Stimulated activated CD8-positive, alpha-beta memory T cell treated with anti-CD3 and anti-CD28 coated beads, Interleukin-15, amount 100 ng/mL, for 4 hours (primary cell): ENCODE measurements around the gene LSM3.
A peak's percentile ranks its signal among the peaks of the same experiment; 100 is the strongest.

Source experiments
- DNase-seq, 2 donors: peaks; one replicate each; pipeline ENCODE4 v3.0.0-alpha.2; 2020; ENCODE audit warnings: low read depth in 2 of 2

The LSM3 gene

GRCh38 chr3:14143271-14144225 lies 35.1 kb upstream of the LSM3 start:
- no peak for DNase-seq

- DNase-seq, result peak in 1 of 2 donors; percentile 58
Observed at GRCh38 chr3:14144423-14145075, 34.1 kb upstream of the LSM3 start.

DNA sequence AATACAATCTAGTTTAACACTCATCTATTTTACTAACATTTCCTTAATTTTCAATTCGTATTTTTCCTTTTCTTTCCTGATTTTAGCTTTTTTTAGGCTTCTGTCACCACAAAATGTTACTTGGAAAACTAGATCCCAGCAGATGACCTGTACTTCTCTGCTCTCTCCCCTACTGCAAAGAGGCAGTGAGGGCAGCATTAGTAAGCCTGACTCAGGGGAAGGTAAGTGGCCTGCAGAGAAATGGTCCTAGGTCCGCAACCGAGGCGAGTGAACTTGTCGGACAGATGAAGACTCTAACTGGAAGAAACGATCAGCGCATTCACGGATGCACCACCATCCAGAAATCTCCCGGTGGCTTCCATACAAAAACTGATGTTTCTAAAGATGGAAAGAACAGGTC lies 33.4 kb upstream of the LSM3 start:
- no peak for DNase-seq

- DNase-seq, result no peak
Observed at GRCh38 chr3:14145670-14146380, 32.8 kb upstream of the LSM3 start.

GRCh38 chr3:14146381-14147065 lies 32.1 kb upstream of the LSM3 start:
- no peak for DNase-seq

DNA sequence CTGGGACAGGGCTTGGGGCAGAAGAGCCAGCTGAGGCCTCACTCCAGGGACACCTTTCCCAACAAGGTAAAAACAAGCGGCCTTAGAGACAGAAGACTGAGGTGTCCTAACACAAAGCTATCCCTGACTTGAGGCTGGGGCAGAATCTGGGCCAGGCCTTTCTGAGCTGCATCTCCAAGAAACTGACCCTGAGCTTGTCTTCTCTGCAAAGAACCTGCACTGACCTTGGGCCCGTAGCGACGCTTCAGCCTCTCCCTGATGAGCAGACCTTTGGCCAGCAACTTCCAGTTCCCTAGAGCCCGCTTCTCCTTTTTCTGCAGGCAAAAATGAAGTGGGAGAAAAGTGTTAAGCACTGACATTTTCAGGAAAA lies 31.6 kb upstream of the LSM3 start:
- no peak for DNase-seq

DNA sequence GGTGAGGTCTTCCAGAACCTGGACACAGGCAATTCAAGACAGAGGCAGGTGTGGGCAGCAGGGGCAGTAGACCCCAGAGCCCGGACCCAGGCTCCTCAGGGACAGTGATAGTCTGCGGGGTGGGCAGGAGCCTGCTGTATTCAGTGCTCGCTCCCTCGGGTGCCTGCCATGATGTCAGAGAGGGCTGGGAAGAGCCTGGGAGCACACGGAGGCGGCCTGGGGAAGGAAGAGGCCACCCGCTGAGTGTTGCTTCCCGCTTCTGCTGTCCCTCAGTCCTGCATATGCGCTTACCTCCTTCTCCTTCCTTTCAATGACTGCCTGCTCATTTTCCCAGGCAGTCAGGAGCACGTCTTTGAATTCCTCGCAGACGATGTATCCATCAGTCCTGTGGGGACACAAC lies 31.0 kb upstream of the LSM3 start:
- DNase-seq, result no peak

GRCh38 chr3:14148041-14148985 lies 30.3 kb upstream of the LSM3 start:
- no peak for DNase-seq

DNA sequence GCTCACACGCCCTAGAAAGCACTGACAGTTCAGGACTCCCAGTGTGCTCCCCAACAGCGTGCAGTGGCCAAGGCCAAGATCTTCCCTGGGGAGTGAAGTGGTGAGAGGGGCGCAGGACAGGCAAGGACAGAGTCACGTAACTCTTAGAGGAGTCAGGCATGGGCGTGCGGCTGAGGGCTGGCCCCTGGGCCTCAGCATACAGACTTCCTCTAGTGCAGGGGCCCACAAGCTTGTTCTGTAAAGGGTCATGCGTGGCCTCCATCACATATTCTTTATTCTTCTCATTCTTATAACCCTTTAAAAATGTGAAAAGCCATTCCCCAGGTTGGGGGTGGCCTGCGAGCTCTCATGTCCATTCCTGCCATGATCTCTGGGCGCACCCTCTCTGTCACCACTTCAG lies 28.5 kb upstream of the LSM3 start:
- DNase-seq, result no peak

GRCh38 chr3:14150491-14151230 lies 28.0 kb upstream of the LSM3 start:
- no peak for DNase-seq

- no peak for DNase-seq
Observed at GRCh38 chr3:14151471-14152083, 27.0 kb upstream of the LSM3 start.

- DNase-seq, result no peak
Observed at GRCh38 chr3:14152233-14152962, 26.2 kb upstream of the LSM3 start.

DNA sequence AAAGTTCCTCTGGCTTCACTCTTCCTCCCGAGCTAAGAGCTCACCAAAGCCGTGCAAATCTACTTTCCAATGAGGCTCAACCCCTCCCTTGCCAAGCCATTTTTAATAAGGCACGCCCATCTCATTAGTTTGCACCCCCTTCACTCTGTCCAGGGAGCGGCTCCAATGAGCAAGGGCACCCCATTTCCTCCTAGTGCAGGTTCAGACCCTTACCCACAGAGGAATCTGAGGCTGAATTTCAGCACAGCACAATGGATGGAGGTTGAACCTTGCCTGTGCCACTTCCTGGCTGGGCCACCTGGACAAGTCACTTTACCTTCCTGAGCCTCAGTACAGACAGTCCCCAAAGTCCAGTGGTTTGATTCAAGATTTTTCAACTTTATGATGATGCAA lies 25.7 kb upstream of the LSM3 start:
- DNase-seq, result no peak

DNA sequence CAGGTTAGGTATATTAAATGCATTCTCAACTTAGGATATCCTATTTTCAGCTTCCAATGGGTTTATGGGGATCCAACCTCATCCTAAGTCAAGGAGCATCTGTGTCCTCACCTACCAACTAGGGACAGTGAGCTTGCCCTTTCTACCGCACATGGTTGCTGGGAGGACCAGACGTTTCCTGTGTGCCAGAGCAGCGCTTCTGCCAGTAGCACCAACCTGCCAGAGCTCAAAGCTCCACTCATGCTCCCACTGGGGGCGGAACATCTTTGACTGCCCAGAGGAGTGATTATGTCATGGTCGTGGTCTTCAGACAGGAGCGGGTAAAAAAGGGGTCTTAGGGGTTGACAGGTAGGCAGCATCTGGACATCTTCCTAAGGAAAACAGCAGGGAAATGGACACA lies 25.0 kb upstream of the LSM3 start:
- no peak for DNase-seq

- no peak for DNase-seq
Observed at GRCh38 chr3:14154276-14154675, 24.3 kb upstream of the LSM3 start.

- no peak for DNase-seq
Observed at GRCh38 chr3:14154895-14155440, 23.6 kb upstream of the LSM3 start.

- no peak for DNase-seq
Observed at GRCh38 chr3:14156201-14156600, 22.4 kb upstream of the LSM3 start.

- DNase-seq, result no peak
Observed at GRCh38 chr3:14156843-14157561, 21.6 kb upstream of the LSM3 start.
